Embryonic facial prominence (tissue), 1 donor: ENCODE results near the gene ARL3.
"Not testable (repeated sequence)": the region's sequence is repeated elsewhere in the genome, so short reads cannot be mapped to it uniquely, and the experiment has no call there.

Experiments used
- DNase-seq: peaks from one replicate; pipeline ENCODE4 v3.0.0-alpha.2; 2016; ENCODE audit errors: extremely low spot score

Gene ARL3

DNA sequence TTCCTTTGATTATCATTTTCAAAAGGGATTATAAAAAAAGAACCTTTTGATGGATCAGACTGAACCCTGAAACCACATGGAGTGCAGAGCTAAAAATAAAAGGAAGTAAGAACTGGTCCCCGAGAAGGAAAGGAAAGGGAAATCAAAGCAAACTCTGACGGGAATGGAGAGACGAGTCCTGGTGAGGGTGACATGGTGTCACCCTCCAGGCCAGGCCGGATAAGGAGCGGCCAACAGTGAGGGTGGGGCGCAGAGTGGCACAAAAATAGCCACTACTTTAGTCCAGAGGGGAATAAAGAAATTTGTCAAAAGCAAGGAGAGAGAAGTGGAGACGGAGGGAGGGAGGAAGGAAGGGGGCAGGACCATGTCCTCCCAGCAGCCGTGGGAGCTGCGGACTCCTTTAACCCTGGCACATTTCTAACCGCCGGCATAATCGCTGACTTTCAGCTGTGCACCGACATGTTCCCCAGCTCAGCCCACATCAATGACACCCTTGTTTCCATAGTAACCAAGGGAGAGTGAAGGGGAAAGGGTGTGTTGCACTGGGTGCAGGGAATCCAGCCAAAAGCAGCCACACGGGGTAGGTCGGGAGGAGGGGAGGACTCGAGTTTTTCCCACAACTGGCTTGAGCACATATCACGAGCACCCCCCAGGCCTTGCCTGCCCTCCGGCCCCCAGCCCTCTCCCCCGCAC lies 40.2 kb downstream of the ARL3 start:
- DNase-seq, result peak; percentile 63

- no peak for DNase-seq
Measured at GRCh38 chr10:102673236-102673818, 40.9 kb downstream of the ARL3 start.

DNA sequence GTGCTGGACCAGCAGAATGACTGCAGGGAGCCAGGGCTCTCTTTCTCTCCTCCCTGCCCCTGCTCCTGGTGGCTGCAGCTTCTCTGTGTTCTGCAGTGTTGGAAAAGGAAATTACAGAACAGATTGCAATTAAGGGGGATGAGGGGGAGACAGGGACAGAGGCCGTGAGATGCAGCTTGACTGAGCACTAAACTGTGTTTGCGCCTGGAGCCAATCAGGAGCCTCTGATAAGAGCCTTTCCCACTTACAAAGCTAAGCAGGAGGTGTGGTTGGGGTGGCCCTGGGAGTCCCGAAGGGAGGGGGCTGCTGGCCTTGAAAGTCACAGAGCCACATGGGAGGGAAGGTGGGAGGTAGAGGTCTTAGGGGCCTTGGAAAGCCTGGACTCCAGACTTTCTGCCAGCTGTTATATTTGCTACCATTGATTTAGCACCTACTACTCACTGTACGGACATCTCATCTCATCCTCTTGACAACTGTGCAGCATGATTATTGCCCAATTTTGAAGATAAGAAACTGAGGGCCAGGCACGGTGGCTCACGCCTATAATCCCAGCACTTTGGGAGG lies 43.2 kb downstream of the ARL3 start:
- no peak for DNase-seq

DNA sequence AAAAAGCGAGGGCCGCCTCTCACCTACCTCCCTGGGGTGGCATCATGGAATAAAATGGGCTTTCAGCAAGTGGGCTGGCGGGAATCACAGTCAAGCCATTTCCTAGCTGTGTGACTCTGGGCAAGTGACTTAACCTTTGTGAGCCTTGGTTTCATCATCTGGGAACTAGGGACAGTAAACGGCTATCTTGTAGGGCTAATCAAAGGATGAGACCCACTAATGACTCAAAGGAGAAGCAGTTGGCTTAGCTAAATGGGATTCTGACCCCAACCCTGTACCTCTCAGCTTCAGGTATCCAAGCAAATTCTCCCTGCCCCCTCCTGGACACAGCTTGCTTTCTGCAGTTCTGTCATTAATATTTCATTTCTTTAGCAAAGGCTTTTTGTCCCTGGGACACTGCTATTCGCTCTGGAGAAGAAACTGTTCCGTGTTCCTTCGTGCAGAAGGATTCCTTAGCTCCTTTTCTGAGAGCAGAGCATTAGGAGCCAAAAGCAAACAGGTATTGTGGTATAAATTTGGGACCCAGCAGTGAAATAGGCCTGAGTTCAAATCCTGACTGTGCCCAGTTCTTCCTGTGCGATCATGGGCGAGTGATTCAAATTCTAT lies 44.0 kb downstream of the ARL3 start:
- DNase-seq, result no peak

DNA sequence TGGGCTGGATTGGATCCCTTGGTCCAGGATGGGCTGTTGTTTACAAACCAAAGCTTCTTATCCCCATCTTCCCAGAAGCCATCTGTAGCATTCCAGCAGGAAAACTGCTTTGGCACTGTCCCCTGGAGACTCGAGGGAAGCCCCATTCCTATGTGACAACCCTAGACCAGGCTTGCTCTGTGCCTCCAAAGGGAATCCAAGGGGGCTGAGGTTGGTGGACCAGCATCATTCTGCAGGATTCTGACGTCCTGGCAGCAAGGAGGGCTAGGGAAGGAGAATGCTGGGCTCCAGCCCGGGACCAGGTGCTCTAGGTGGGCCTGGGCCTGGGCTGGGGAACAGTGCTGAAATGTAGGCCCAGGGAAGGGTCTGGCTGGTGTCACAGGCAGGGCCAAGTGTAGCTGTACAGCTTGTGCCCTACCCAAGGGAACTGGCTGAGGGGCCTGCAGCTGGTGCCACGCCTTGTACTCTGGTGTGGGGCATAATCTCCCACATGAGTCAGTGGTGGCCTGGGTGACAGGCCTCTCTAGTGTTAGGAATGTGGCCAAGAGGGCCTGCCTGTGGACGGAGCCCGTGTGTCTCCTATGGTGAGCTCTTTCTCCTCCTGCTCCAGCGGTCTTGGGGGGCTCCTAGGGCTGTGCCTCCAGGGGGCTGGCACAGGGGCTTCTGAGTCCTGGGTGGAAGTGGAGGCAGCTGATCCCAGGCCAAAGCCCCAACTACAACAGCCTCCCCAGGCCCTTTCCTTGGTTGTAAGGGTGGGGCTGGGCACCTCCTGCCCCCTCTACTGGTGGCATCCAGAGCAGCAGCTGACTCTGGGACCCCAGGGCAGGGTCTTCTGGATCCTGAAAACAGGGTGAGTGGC lies 44.8 kb downstream of the ARL3 start:
- DNase-seq, result no peak

DNA sequence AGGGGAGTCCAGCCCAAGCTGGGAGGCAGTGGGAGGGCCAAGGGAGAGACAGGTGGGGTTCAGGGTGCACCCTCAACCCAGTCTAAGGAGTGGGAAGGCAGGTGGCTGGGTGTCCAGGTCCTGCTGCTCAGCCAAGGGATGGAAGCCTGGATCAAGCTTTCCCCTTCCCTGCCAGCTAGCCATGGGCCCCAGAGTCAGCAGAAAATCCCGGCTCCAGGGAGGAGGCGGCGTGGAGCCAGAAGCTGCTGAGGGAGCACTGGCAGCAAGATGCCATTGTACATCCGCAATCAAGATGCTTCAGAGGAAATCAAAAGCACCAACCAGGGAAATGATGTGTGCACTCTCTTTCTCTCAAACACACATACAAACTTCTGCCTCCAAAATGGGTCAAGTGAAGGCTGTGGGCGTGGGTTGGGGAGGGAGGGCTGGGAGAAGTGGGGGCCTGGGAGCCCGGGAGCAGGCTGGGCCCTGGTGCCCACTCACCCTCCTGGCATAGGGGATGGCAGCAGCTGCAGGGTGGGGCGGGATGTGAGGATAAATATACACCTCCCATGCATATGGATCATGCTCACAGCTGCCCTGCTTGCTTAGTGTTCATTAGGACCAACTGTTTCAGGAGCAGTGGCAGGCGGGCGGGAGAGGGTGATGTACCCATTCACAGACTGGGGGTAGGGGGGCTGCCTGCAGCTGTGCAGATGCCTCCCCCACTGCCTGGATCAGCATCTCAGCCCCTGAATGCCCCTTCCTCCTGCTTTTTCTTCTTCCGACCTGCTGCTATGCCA lies 45.7 kb downstream of the ARL3 start:
- no peak for DNase-seq

GRCh38 chr10:102667411-102667810 lies 46.8 kb downstream of the ARL3 start:
- not testable (repeated sequence) for DNase-seq

- DNase-seq, result no peak
Measured at GRCh38 chr10:102665904-102666509, 48.2 kb downstream of the ARL3 start.

GRCh38 chr10:102661658-102662028 lies 52.6 kb downstream of the ARL3 start:
- no peak for DNase-seq

- DNase-seq, result no peak
Measured at GRCh38 chr10:102660888-102661657, 53.1 kb downstream of the ARL3 start.

DNA sequence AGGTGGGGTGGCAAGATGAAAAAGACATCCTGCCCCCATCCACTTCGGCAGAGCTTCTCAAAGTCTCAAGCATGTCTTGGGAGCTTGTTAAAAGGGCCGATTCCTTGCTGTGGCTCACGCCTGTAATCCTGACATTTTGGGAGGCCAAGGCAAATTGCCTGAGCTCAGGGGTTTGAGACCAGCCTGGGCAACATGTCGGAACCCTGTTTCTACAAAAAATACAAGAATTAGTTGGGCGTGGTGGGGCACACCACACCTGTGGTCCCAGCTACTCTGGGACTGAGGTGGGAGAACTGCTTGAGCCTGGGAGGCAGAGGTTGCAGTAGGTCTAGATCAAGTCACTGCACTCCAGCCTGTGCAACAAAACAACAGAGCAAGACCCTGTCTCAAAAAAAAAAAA lies 55.4 kb downstream of the ARL3 start:
- DNase-seq, result no peak

- no peak for DNase-seq
Measured at GRCh38 chr10:102657984-102658724, 56.0 kb downstream of the ARL3 start.

DNA sequence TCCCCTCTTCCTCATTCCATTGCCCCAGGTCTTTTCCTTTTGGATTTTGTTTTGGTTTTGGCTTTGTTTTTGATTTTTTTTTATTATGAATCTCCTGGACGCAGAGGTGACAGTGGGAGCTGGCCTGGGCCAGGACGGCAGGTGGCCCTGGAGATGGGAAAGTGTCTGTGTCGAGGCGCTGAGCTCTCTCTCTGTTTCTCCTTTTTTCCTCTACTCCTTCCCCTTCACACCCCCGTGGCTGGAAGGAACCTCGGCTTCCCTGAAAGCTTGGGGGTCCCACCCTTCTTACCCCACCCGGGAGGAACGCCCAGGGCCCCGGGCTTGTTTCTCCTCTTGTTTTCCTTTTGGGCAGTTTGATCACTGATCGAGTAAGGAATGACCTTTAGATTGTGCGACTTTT lies 56.7 kb downstream of the ARL3 start:
- no peak for DNase-seq

DNA sequence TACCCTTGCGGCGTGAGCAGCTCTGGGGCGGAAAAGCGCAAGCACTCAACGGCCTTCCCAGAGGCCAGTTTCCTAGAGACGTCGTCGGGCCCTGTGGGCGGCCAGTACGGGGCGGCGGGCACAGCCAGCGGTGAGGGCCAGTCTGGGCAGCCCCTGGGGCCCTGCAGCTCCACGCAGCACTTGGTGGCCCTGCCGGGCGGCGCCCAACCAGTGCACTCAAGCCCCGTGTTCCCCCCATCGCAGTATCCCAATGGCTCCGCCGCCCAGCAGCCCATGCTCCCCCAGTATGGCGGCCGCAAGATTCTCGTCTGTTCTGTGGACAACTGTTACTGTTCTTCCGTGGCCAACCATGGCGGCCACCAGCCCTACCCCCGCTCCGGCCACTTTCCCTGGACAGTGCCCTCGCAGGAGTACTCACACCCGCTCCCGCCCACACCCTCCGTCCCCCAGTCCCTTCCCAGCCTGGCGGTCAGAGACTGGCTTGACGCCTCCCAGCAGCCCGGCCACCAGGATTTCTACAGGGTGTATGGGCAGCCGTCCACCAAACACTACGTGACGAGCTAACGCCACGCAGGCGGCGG lies 57.3 kb downstream of the ARL3 start:
- DNase-seq, result no peak

DNA sequence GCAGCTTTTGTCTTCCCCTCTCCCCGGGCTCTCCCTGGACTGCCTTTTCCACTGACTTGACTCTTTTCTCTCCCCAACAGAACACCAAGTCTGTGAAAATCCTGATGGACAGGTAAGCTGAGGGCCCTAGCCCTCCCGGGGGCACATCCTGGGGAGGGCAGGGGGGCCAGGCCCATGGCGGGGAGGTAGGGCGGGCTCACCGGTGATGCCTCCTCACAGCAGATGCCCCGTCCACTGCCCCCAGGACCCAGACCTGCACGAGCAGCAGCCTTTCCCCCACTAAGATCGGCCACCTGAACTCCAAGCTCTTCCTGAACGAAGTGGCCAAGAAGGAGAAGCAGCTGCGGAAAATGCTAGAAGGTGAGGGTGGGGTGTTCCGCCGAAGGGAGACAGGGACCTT lies 58.2 kb downstream of the ARL3 start:
- no peak for DNase-seq

DNA sequence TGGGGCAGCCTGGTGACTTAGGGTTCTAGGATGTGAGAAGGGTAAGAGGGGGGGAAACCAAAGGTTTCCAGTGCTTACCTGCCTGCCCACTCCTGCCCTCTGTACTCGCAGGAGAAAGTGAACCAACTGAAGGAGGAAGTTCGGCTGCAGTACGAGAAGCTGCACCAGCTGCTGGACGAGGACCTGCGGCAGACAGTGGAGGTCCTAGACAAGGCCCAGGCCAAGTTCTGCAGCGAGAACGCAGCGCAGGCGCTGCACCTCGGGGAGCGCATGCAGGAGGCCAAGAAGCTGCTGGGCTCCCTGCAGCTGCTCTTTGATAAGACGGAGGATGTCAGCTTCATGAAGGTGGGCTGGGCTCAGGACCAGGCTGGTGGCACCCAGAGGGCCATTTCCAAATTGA lies 59.2 kb downstream of the ARL3 start:
- DNase-seq, result no peak

GRCh38 chr10:102654566-102654965 lies 59.6 kb downstream of the ARL3 start:
- no peak for DNase-seq

DNA sequence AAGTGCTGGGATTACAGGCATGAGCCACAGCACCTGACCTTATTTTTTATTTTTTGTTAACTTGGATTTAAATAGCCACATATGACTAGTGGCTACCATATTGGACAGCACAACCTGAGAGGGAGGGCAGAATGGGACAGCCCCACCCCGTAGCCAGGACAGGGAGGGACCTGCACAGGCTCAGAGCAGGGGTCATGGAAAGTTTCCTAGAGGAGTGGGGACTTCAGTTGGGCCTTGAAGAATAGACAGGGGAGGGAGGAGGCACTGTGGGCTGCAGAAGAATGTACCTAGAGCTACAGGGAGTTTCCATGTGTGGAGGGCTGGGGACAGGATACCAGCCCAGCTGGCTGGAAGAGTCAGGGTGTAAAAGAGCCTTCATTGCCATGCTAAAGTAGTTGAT lies 61.1 kb downstream of the ARL3 start:
- DNase-seq, result no peak
